GM19463 (cell line): ENCODE measurements around the gene TUBAL3.
"Not testable (repeated sequence)": the region's sequence is repeated elsewhere in the genome, so short reads cannot be mapped to it uniquely, and the experiment has no call there.

ENCODE experiments used
- ATAC-seq: cut with Tn5 transposase; IDR thresholded peaks from one replicate; pipeline ENCODE4 v1.9.1; 2021; ENCODE audit warnings: mild to moderate bottlenecking, moderate library complexity; ENCODE audit not compliant: unreplicated experiment

Gene TUBAL3

GRCh38 chr10:5424751-5425150 is 20.1 kb upstream of the TUBAL3 start:
- no peak for ATAC-seq

- no peak for ATAC-seq
These were observed 19.1 kb upstream of the TUBAL3 start for GRCh38 chr10:5423771-5424170.

GRCh38 chr10:5419466-5420094 is 15.0 kb upstream of the TUBAL3 start:
- no peak for ATAC-seq

DNA sequence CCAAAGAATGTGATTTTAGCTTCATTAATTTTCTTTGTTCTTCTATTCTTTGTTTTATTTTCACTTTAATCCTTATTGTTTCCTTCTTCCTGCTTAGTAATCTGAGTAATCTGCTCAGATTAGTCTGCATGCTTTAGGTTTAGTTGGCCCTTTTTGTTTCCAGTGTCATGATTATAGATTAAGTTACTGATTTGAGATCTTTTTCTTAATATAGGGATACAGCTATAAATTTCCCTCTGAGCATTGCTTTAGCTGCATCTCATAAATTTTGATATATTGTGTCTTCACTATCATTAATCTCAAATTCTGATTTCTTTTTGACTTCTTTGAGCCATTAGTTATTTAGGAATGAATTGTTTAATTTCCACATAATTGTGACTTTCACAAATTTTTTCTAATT is 14.0 kb upstream of the TUBAL3 start:
- ATAC-seq = no peak

DNA sequence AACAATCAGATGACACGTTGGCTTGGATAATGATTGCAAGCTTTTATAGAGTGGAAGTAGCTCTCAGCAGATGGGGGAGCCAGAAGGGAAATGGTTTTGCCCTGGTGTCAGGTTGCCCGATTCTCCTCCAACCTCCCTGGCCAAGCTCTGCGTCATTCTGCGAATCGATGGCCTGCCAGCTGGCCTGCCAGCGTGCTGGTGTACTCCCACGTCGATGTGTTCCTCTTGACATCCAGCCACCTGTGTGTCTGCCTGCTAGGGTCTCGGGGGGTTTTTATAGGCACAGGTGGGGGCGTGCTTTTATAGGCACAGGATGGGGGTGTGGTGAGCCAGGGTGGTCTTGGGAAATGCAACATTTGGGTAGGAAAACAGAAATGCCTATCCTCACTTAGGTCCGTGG is 12.4 kb upstream of the TUBAL3 start:
- ATAC-seq = no peak

DNA sequence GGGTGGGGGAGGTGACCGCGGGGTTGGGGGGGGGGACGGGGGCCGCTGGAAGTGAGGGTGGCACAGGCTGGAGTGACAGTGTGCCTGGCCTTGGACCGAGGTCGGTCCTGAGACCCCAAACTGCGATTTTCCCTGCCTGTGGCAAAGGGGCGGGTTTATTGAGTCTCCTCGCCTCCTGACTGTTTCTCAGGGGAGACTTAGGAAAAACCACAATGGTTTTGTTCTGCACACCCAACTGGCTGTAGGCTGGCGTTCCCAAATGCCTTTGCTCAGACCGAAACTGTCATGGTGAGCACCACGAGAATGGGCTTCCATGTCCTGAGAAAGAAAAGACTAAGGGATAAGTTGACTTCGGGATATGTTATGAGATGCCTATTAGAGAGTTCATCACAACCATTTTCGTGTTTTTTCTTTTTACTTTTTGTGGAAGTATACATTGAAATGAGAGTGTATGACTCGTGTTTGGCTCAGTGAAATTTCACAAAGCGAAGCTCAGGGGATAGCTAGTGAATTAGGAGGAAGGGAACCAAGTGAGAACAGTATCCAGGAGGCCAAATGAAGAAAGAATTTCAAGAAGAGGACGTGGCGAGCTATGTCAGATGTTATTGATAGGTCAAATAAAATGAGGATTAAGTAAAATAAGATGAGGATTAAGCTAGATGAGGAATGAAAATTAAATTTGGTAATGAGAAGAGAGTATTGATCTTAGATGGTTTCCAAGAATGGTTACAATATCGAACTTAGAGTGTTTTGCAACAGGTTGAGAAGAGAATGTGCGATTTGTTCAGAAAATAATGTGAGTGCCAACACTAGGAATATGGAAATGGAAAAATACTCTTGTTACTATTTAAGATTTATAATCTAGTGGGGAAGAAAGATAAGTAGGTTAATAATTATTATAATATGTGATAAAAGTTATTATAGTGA is 8.6 kb upstream of the TUBAL3 start:
- no peak for ATAC-seq

- ATAC-seq = peak; percentile 98
These were observed 7.8 kb upstream of the TUBAL3 start, which contains the start of gene NET1 for GRCh38 chr10:5412277-5412941. Gene NET1 (plus strand): TSS chr10:5412557. CDS start chr10:5412693, 136 bp downstream.

DNA sequence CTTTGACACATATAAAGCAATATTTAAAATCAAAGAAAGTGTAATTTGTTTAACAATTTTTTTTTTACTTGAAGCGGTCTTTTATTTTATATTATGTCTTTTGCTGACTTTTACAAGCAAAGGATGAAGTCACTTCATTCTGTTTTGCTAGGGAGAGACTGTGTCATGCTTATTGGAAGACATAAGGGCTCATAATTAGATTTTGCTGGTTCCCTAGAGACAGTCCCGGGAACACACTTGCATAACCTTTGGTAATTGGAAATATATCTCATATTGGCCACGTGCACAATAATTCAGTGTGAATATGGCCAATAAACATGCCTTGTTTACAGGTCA is 7.3 kb upstream of the TUBAL3 start:
- no peak for ATAC-seq

DNA sequence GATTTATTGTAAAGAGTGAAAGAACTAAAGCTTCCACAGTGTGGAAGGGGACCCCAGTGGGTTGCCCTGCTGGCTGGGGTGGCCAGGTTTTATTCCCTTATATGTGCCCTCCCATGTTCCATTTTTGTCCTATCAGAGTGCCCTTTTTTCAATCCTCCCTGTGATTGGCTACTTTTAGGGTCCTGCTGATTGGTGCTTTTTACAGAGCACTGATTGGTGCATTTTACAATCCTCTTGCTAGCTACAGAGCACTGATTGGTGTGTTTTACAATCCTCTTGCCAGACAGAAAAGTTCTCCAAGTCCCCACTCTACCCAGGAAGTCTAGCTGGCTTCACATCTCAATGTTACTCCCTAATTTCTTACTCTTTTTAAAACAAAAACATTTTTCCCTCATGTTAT is 6.2 kb upstream of the TUBAL3 start:
- ATAC-seq = not testable (repeated sequence)

- ATAC-seq = no peak
These were observed 2.3 kb upstream of the TUBAL3 start for GRCh38 chr10:5406918-5407317.

- no peak for ATAC-seq
These were observed 1.8 kb downstream of the TUBAL3 start for GRCh38 chr10:5402798-5403197.

GRCh38 chr10:5400468-5401240 is 4.0 kb downstream of the TUBAL3 start:
- no peak for ATAC-seq

DNA sequence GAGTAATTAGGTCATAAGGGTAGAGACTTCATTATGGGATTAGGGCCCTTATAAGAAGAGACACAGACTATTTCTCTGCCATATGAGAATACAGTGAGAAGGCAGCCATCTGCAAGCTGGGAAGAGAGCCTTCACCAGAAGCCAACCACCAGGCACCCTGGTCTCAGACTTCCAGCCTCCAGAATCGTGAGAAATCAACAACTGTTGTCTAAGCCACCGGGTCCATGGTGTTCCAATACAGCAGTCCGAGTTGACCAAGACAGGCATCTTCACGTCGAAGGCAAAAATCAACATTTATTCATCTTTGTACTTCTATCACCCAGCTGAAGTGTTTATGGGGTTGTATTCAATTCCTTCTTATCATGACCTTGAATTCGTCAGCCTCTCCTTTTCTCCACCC is 5.3 kb downstream of the TUBAL3 start:
- ATAC-seq = no peak

GRCh38 chr10:5396556-5397300 is 7.9 kb downstream of the TUBAL3 start:
- no peak for ATAC-seq

- no peak for ATAC-seq
These were observed 9.5 kb downstream of the TUBAL3 start for GRCh38 chr10:5395168-5395567.

GRCh38 chr10:5393529-5393928 is 11.1 kb downstream of the TUBAL3 start:
- ATAC-seq = no peak

GRCh38 chr10:5391790-5392189 is 12.8 kb downstream of the TUBAL3 start:
- ATAC-seq = no peak

- ATAC-seq = no peak
These were observed 13.9 kb downstream of the TUBAL3 start for GRCh38 chr10:5390607-5391205.

DNA sequence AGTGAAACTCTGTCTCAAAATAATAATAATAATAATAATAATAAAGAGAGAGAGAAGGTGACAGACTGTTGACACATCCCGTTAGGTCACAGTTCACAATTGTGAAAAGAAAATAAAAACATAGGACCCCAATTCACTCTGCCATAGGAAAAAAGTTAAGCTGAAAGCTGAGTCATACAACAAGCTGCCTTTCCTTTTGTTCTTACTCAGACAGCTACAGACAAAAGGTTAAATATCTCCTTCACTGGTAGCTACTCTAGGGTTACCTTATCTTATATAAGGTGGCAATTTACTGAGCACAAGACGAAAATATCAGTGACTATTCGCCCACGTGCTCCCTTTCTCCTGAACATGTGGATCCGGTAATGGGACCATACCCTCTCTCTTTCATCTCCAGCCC is 17.5 kb downstream of the TUBAL3 start:
- no peak for ATAC-seq

- ATAC-seq = no peak
These were observed 19.4 kb downstream of the TUBAL3 start for GRCh38 chr10:5385224-5385623.
